ENCODE data around the gene FERMT3.

- TF ChIP-seq CTCF (IDR thresholded peaks at IDR 0.05) (no peak), ZFX (IDR thresholded peaks at IDR 0.05; ENCODE audit: borderline replicate concordance) (no peak)
Measured at GRCh38 chr11:64226507-64227051, 20.1 kb downstream of the FERMT3 start.
